ENCODE data around the gene ANKRD16. TPM values are rescaled to one million over a fixed set of nuclear protein-coding genes. Genes with fewer than 3 reads are reported as not detected.
A peak's percentile ranks its signal among the peaks of the same experiment; 100 is the strongest.

ANKRD16 gene
- total RNA-seq, 2 donors from 2014 or later: 12.5 to 13.0 TPM

GRCh38 chr10:5894873-5895272 lies 5.2 kb upstream of the ANKRD16 start:
- peaks cover 9% of the 10 kb centered on the region for H3K9me3 ChIP-seq (ENCODE audit: control insufficient read depth, low read length)
- no peaks in the 10 kb centered on the region for H3K27me3 ChIP-seq (ENCODE audit: control insufficient read depth, insufficient read depth, low read length, poor library complexity, severe bottlenecking)
- peaks cover 10% of the 10 kb centered on the region for H3K4me1 ChIP-seq (ENCODE audit: control insufficient read depth, insufficient read depth, low read length)
- no peak overlapping the region for H3K27ac ChIP-seq (ENCODE audit: low read depth, low read length)
- H3K9ac ChIP-seq (ENCODE audit: extremely low read depth, low read length, poor library complexity, severe bottlenecking): no peak overlapping the region
- DNase-seq: no peak
- TF ChIP-seq, protein P1, sequence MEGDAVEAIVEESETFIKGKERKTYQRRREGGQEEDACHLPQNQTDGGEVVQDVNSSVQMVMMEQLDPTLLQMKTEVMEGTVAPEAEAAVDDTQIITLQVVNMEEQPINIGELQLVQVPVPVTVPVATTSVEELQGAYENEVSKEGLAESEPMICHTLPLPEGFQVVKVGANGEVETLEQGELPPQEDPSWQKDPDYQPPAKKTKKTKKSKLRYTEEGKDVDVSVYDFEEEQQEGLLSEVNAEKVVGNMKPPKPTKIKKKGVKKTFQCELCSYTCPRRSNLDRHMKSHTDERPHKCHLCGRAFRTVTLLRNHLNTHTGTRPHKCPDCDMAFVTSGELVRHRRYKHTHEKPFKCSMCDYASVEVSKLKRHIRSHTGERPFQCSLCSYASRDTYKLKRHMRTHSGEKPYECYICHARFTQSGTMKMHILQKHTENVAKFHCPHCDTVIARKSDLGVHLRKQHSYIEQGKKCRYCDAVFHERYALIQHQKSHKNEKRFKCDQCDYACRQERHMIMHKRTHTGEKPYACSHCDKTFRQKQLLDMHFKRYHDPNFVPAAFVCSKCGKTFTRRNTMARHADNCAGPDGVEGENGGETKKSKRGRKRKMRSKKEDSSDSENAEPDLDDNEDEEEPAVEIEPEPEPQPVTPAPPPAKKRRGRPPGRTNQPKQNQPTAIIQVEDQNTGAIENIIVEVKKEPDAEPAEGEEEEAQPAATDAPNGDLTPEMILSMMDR (conservative IDR thresholded peaks at IDR 0.05): no peak
- H3K27me3 Mint-ChIP-seq (ENCODE audit: insufficient read depth): no peaks in the 10 kb centered on the region
- peaks cover 51% of the 10 kb centered on the region for H3K36me3 ChIP-seq (ENCODE audit: control insufficient read depth, insufficient read depth, low read length)
- H3K9me3 Mint-ChIP-seq: peaks cover 8% of the 10 kb centered on the region
- H3K4me3 ChIP-seq (ENCODE audit: low read length): no peak overlapping the region
- peaks cover 41% of the 10 kb centered on the region for H3K4me1 Mint-ChIP-seq
- peaks cover 39% of the 10 kb centered on the region for H3K36me3 Mint-ChIP-seq (ENCODE audit: low read depth)
- 89 to 98% methylated on average over 8 of the region's 8 CpGs for WGBS, 2 experiments (ENCODE audit: insufficient coverage in 1 of 2, insufficient read length in 1 of 2)
- no peak overlapping the region for H3K27ac Mint-ChIP-seq
- H3K4me3 Mint-ChIP-seq: no peak overlapping the region

DNA sequence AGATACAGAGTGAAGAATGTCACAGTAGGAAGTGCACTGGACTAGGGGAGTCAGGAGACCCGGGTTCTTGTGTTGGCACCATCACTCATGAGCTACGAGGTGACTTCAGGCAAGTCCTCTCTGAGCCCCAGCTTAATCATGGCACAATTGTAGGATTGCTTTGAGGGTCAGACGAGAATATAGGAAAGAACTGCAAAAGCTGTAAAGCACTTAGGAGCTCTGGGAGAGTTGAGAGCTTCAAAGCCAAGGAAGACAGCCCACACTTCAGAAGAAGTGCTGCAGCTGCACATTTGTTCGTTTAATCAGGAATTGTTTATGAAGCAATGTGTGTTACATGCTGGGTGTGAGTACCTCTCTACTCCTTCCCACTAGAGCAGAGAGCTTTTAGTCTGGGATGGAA lies 4.7 kb upstream of the ANKRD16 start:
- DNase-seq: no peak
- Histone ChIP-seq H3K27me3 (ENCODE audit: control insufficient read depth, insufficient read depth, low read length, poor library complexity, severe bottlenecking) (no peaks in the 10 kb centered on the region), H3K9me3 (ENCODE audit: control insufficient read depth, low read length) (peaks cover 9% of the 10 kb centered on the region), H3K36me3 (ENCODE audit: control insufficient read depth, insufficient read depth, low read length) (peaks cover 51% of the 10 kb centered on the region), H3K4me3 (ENCODE audit: low read length) (no peak overlapping the region), H3K27ac (ENCODE audit: low read depth, low read length) (no peak overlapping the region), H3K4me1 (ENCODE audit: control insufficient read depth, insufficient read depth, low read length) (peaks cover 10% of the 10 kb centered on the region), H3K9ac (ENCODE audit: extremely low read depth, low read length, poor library complexity, severe bottlenecking) (no peak overlapping the region)
- Mint-ChIP-seq H3K27me3 (ENCODE audit: insufficient read depth) (no peaks in the 10 kb centered on the region), H3K4me1 (peaks cover 41% of the 10 kb centered on the region), H3K9me3 (peaks cover 8% of the 10 kb centered on the region), H3K27ac (no peak overlapping the region), H3K4me3 (no peak overlapping the region), H3K36me3 (ENCODE audit: low read depth) (peaks cover 39% of the 10 kb centered on the region)
- WGBS, 2 experiments (ENCODE audit: insufficient coverage in 1 of 2, insufficient read length in 1 of 2): 91 to 94% methylated on average over 2 to 4 of the region's 4 CpGs
- TF ChIP-seq, protein P1 (conservative IDR thresholded peaks at IDR 0.05): no peak

- H3K27me3 ChIP-seq (ENCODE audit: control insufficient read depth, insufficient read depth, low read length, poor library complexity, severe bottlenecking): no peaks in the 10 kb centered on the region
- Mint-ChIP-seq H3K4me3 (no peak overlapping the region), H3K27me3 (ENCODE audit: insufficient read depth) (no peaks in the 10 kb centered on the region), H3K36me3 (ENCODE audit: low read depth) (peaks cover 39% of the 10 kb centered on the region), H3K4me1 (peaks cover 46% of the 10 kb centered on the region), H3K9me3 (peaks cover 8% of the 10 kb centered on the region), H3K27ac (peak overlapping the region; percentile 73)
- DNase-seq: no peak
- no peak overlapping the region for H3K27ac ChIP-seq (ENCODE audit: low read depth, low read length)
- no peak overlapping the region for H3K9ac ChIP-seq (ENCODE audit: extremely low read depth, low read length, poor library complexity, severe bottlenecking)
- peaks cover 9% of the 10 kb centered on the region for H3K9me3 ChIP-seq (ENCODE audit: control insufficient read depth, low read length)
- H3K4me1 ChIP-seq (ENCODE audit: control insufficient read depth, insufficient read depth, low read length): peaks cover 10% of the 10 kb centered on the region
- no peak overlapping the region for H3K4me3 ChIP-seq (ENCODE audit: low read length)
- TF ChIP-seq, protein P1 (conservative IDR thresholded peaks at IDR 0.05): no peak
- peaks cover 46% of the 10 kb centered on the region for H3K36me3 ChIP-seq (ENCODE audit: control insufficient read depth, insufficient read depth, low read length)
- 89 to 93% methylated on average over 1 to 2 of the region's 2 CpGs for WGBS, 2 experiments (ENCODE audit: insufficient coverage in 1 of 2, insufficient read length in 1 of 2)
These were observed 3.6 kb upstream of the ANKRD16 start for GRCh38 chr10:5893321-5893720.

Measured in endodermal cell (in vitro differentiated cells).